ENCODE measurements around the gene FUCA1.
A peak's percentile ranks its signal among the peaks of the same experiment; 100 is the strongest.

Gene FUCA1

GRCh38 chr1:23869051-23869450 lies 961 bp upstream of the FUCA1 start:
- Histone ChIP-seq H3K36me3 (ENCODE audit: control insufficient read depth in 1 of 2, insufficient read depth in 2 of 2, low read depth in 1 of 2, low read length in 2 of 2) (peaks cover 0 to 5% of the 10 kb centered on the region in 2 experiments), H2BK12ac (ENCODE audit: low read length in 2 of 2) (no peak overlapping the region), H3K9ac (ENCODE audit: low read length) (peak overlapping the region; percentile 83), H3K27me3 (ENCODE audit: control insufficient read depth in 1 of 2, insufficient read depth in 1 of 2, low read length in 2 of 2) (peaks cover 0 to 23% of the 10 kb centered on the region in 2 experiments), H4K91ac (ENCODE audit: low read length) (no peak overlapping the region), H3K14ac (ENCODE audit: low read length in 2 of 2) (no peak overlapping the region), H3K4me3 (ENCODE audit: insufficient read depth in 1 of 2, low read depth in 1 of 2, low read length in 2 of 2) (peak overlapping the region in 1 of 2 experiments; percentile 86), H3K23ac (ENCODE audit: low read length in 2 of 2) (no peak overlapping the region), H3K79me1 (replicated peaks; ENCODE audit: low read length, poor library complexity, severe bottlenecking) (peaks cover 9% of the 10 kb centered on the region), H3K18ac (ENCODE audit: low read depth in 1 of 2, low read length in 2 of 2) (no peak overlapping the region), H2BK120ac (ENCODE audit: low read depth, low read length) (no peak overlapping the region), H3K4ac (ENCODE audit: low read depth in 1 of 2, low read length in 2 of 2) (no peak overlapping the region), H3K4me1 (ENCODE audit: control insufficient read depth, insufficient read depth, low read depth, low read length) (peaks cover 17% of the 10 kb centered on the region), H2AK5ac (ENCODE audit: low read length, severe bottlenecking) (no peak overlapping the region), H2BK5ac (ENCODE audit: low read depth, low read length, poor library complexity, severe bottlenecking) (no peak overlapping the region), H4K8ac (ENCODE audit: low read length) (no peak overlapping the region), H3K9me3 (ENCODE audit: control insufficient read depth, low read length) (no peaks in the 10 kb centered on the region), H3K4me2 (ENCODE audit: low read length, poor library complexity, severe bottlenecking) (no peak overlapping the region), H3K27ac (ENCODE audit: low read length, poor library complexity, severe bottlenecking) (no peak overlapping the region), H2BK15ac (ENCODE audit: low read depth, poor library complexity, severe bottlenecking) (no peak overlapping the region), H2AFZ (ENCODE audit: low read depth, low read length) (no peak overlapping the region)
- no peak for DNase-seq
- WGBS, result 85% methylated on average over 10 of the region's 10 CpGs

- H4K91ac ChIP-seq (ENCODE audit: low read length), result no peak overlapping the region
- H3K9me3 ChIP-seq (ENCODE audit: control insufficient read depth, low read length), result no peaks in the 10 kb centered on the region
- peak overlapping the region in 1 of 2 experiments; percentile 86 for H3K4me3 ChIP-seq (ENCODE audit: insufficient read depth in 1 of 2, low read depth in 1 of 2, low read length in 2 of 2)
- H3K4ac ChIP-seq (ENCODE audit: low read depth in 1 of 2, low read length in 2 of 2), result no peak overlapping the region
- no peak overlapping the region for H2BK5ac ChIP-seq (ENCODE audit: low read depth, low read length, poor library complexity, severe bottlenecking)
- H2AFZ ChIP-seq (ENCODE audit: low read depth, low read length), result no peak overlapping the region
- H3K79me1 ChIP-seq (replicated peaks; ENCODE audit: low read length, poor library complexity, severe bottlenecking), result peaks cover 9% of the 10 kb centered on the region
- no peak overlapping the region for H3K4me2 ChIP-seq (ENCODE audit: low read length, poor library complexity, severe bottlenecking)
- no peak overlapping the region for H2BK120ac ChIP-seq (ENCODE audit: low read depth, low read length)
- H3K4me1 ChIP-seq (ENCODE audit: control insufficient read depth, insufficient read depth, low read depth, low read length), result peaks cover 17% of the 10 kb centered on the region
- DNase-seq, result no peak
- H4K8ac ChIP-seq (ENCODE audit: low read length), result peak overlapping the region; percentile 36
- no peak overlapping the region for H3K27ac ChIP-seq (ENCODE audit: low read length, poor library complexity, severe bottlenecking)
- H2BK12ac ChIP-seq (ENCODE audit: low read length in 2 of 2), result no peak overlapping the region
- H3K14ac ChIP-seq (ENCODE audit: low read length in 2 of 2), result no peak overlapping the region
- H3K36me3 ChIP-seq (ENCODE audit: control insufficient read depth in 1 of 2, insufficient read depth in 2 of 2, low read depth in 1 of 2, low read length in 2 of 2), result peaks cover 0 to 5% of the 10 kb centered on the region in 2 experiments
- peaks cover 0 to 20% of the 10 kb centered on the region in 2 experiments for H3K27me3 ChIP-seq (ENCODE audit: control insufficient read depth in 1 of 2, insufficient read depth in 1 of 2, low read length in 2 of 2)
- H2AK5ac ChIP-seq (ENCODE audit: low read length, severe bottlenecking), result no peak overlapping the region
- peak overlapping the region; percentile 83 for H3K9ac ChIP-seq (ENCODE audit: low read length)
- H3K23ac ChIP-seq (ENCODE audit: low read length in 2 of 2), result no peak overlapping the region
- H2BK15ac ChIP-seq (ENCODE audit: low read depth, poor library complexity, severe bottlenecking), result no peak overlapping the region
- H3K18ac ChIP-seq (ENCODE audit: low read depth in 1 of 2, low read length in 2 of 2), result no peak overlapping the region
- 58% methylated on average over 20 of the region's 20 CpGs for WGBS
Observed at GRCh38 chr1:23868557-23869016, 497 bp upstream of the FUCA1 start.

DNA sequence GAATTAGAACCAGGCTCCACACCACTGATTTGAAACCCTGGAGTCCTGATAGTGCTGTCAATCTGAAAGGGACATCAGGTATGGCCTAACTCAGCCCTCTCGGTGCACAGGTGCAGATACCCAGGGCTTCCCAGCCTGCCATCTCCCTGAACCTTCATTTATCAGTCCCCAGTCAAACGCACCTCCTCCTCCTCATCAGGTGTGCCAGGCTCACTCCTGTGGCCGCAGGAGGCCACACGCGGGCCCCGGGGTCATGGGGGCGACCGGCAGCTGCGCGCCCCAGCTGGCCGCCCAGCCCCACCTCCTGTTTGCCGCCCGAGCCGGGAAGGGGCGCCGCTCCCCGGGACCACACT lies 572 bp downstream of the FUCA1 start:
- peak overlapping the region; percentile 95 for H2AFZ ChIP-seq (ENCODE audit: low read depth, low read length)
- no peak overlapping the region for H2BK120ac ChIP-seq (ENCODE audit: low read depth, low read length)
- peak overlapping the region; percentile 83 for H3K9ac ChIP-seq (ENCODE audit: low read length)
- no peaks in the 10 kb centered on the region for H3K9me3 ChIP-seq (ENCODE audit: control insufficient read depth, low read length)
- H4K91ac ChIP-seq (ENCODE audit: low read length), result no peak overlapping the region
- no peak overlapping the region for H3K4ac ChIP-seq (ENCODE audit: low read depth in 1 of 2, low read length in 2 of 2)
- H3K4me2 ChIP-seq (ENCODE audit: low read length, poor library complexity, severe bottlenecking), result peak overlapping the region; percentile 96
- no peak for DNase-seq
- peak overlapping the region; percentile 86 to 89 for H3K4me3 ChIP-seq (ENCODE audit: insufficient read depth in 1 of 2, low read depth in 1 of 2, low read length in 2 of 2)
- H3K27ac ChIP-seq (ENCODE audit: low read length, poor library complexity, severe bottlenecking), result no peak overlapping the region
- H3K36me3 ChIP-seq (ENCODE audit: control insufficient read depth in 1 of 2, insufficient read depth in 2 of 2, low read depth in 1 of 2, low read length in 2 of 2), result peaks cover 0 to 11% of the 10 kb centered on the region in 2 experiments
- no peak overlapping the region for H2BK12ac ChIP-seq (ENCODE audit: low read length in 2 of 2)
- peaks cover 0 to 20% of the 10 kb centered on the region in 2 experiments for H3K27me3 ChIP-seq (ENCODE audit: control insufficient read depth in 1 of 2, insufficient read depth in 1 of 2, low read length in 2 of 2)
- H3K18ac ChIP-seq (ENCODE audit: low read depth in 1 of 2, low read length in 2 of 2), result no peak overlapping the region
- H2BK5ac ChIP-seq (ENCODE audit: low read depth, low read length, poor library complexity, severe bottlenecking), result no peak overlapping the region
- peak overlapping the region in 1 of 2 experiments; percentile 76 for H3K14ac ChIP-seq (ENCODE audit: low read length in 2 of 2)
- peaks cover 9% of the 10 kb centered on the region for H3K79me1 ChIP-seq (replicated peaks; ENCODE audit: low read length, poor library complexity, severe bottlenecking)
- H4K8ac ChIP-seq (ENCODE audit: low read length), result peak overlapping the region; percentile 69
- WGBS, result 3% methylated on average over 17 of the region's 17 CpGs
- peaks cover 17% of the 10 kb centered on the region for H3K4me1 ChIP-seq (ENCODE audit: control insufficient read depth, insufficient read depth, low read depth, low read length)
- peak overlapping the region in 1 of 2 experiments; percentile 72 for H3K23ac ChIP-seq (ENCODE audit: low read length in 2 of 2)
- H2AK5ac ChIP-seq (ENCODE audit: low read length, severe bottlenecking), result no peak overlapping the region
- no peak overlapping the region for H2BK15ac ChIP-seq (ENCODE audit: low read depth, poor library complexity, severe bottlenecking)

GRCh38 chr1:23865543-23865930 lies 2.6 kb downstream of the FUCA1 start:
- 90% methylated on average over 4 of the region's 4 CpGs for WGBS

More at GRCh38 chr1:23865543-23865930, 2.6 kb downstream of the FUCA1 start:
- Histone ChIP-seq H4K8ac (ENCODE audit: low read length) (no peak overlapping the region), H2BK5ac (ENCODE audit: low read depth, low read length, poor library complexity, severe bottlenecking) (no peak overlapping the region), H3K27me3 (ENCODE audit: control insufficient read depth in 1 of 2, insufficient read depth in 1 of 2, low read length in 2 of 2) (peaks cover 0 to 16% of the 10 kb centered on the region in 2 experiments), H3K23ac (ENCODE audit: low read length in 2 of 2) (no peak overlapping the region), H3K36me3 (ENCODE audit: control insufficient read depth in 1 of 2, insufficient read depth in 2 of 2, low read depth in 1 of 2, low read length in 2 of 2) (peaks cover 4 to 18% of the 10 kb centered on the region in 2 experiments), H2AK5ac (ENCODE audit: low read length, severe bottlenecking) (no peak overlapping the region), H3K18ac (ENCODE audit: low read depth in 1 of 2, low read length in 2 of 2) (no peak overlapping the region), H3K4me3 (ENCODE audit: insufficient read depth in 1 of 2, low read depth in 1 of 2, low read length in 2 of 2) (no peak overlapping the region), H3K4me2 (ENCODE audit: low read length, poor library complexity, severe bottlenecking) (no peak overlapping the region), H3K9ac (ENCODE audit: low read length) (no peak overlapping the region), H3K79me1 (replicated peaks; ENCODE audit: low read length, poor library complexity, severe bottlenecking) (peaks cover 9% of the 10 kb centered on the region), H2BK15ac (ENCODE audit: low read depth, poor library complexity, severe bottlenecking) (no peak overlapping the region), H4K91ac (ENCODE audit: low read length) (no peak overlapping the region), H3K14ac (ENCODE audit: low read length in 2 of 2) (no peak overlapping the region), H2AFZ (ENCODE audit: low read depth, low read length) (no peak overlapping the region), H3K4me1 (ENCODE audit: control insufficient read depth, insufficient read depth, low read depth, low read length) (peaks cover 17% of the 10 kb centered on the region), H2BK12ac (ENCODE audit: low read length in 2 of 2) (no peak overlapping the region), H2BK120ac (ENCODE audit: low read depth, low read length) (no peak overlapping the region), H3K9me3 (ENCODE audit: control insufficient read depth, low read length) (no peaks in the 10 kb centered on the region), H3K4ac (ENCODE audit: low read depth in 1 of 2, low read length in 2 of 2) (no peak overlapping the region), H3K27ac (ENCODE audit: low read length, poor library complexity, severe bottlenecking) (peak overlapping the region; percentile 2)
- DNase-seq, result no peak
